ENCODE data around the gene SPATA25. TPM values are rescaled to one million over a fixed set of nuclear protein-coding genes. Genes with fewer than 3 reads are reported as not detected.

SPATA25 gene
- total RNA-seq, 6 experiments from 2014 or later = 0.35 to 0.74 (median 0.47) TPM

GRCh38 chr20:45842169-45842812 is 45.1 kb downstream of the SPATA25 start:
- H3K36me3 Mint-ChIP-seq (ENCODE audit: low read depth) = 0 out of 2 replicates have a peak, but pooled peaks cover 9% of the 10 kb centered on the region
- 0 out of 2 replicates have a peak, but pooled peaks have one; percentile 8 for TF ChIP-seq CTCF (IDR thresholded peaks at IDR 0.05)
- peaks cover 14% of the 10 kb centered on the region for H3K4me1 Mint-ChIP-seq (ENCODE audit: low read depth)
- H3K27ac Mint-ChIP-seq = peak overlapping the region; percentile 66
- no peak overlapping the region for H3K4me3 Mint-ChIP-seq
- peak; percentile 42 for DNase-seq
- H3K9me3 Mint-ChIP-seq = no peaks in the 10 kb centered on the region
- peaks cover 2% of the 10 kb centered on the region; the same call in 1 of the 2 replicates for H3K27me3 Mint-ChIP-seq (ENCODE audit: insufficient read depth)

- peaks cover 2% of the 10 kb centered on the region; the same call in 1 of the 2 replicates for H3K27me3 Mint-ChIP-seq (ENCODE audit: insufficient read depth)
- H3K9me3 Mint-ChIP-seq = no peaks in the 10 kb centered on the region
- peaks cover 21% of the 10 kb centered on the region for H3K4me1 Mint-ChIP-seq (ENCODE audit: low read depth)
- no peak overlapping the region for H3K4me3 Mint-ChIP-seq
- peaks cover 12% of the 10 kb centered on the region; the same call in 1 of the 2 replicates for H3K36me3 Mint-ChIP-seq (ENCODE audit: low read depth)
- no peak overlapping the region for H3K27ac Mint-ChIP-seq
- DNase-seq = no peak
- no peak for TF ChIP-seq CTCF (IDR thresholded peaks at IDR 0.05)
These were observed 45.9 kb downstream of the SPATA25 start for GRCh38 chr20:45841407-45842129.

- Mint-ChIP-seq H3K9me3 (no peaks in the 10 kb centered on the region), H3K4me3 (no peak overlapping the region), H3K4me1 (ENCODE audit: low read depth) (peaks cover 29% of the 10 kb centered on the region), H3K36me3 (ENCODE audit: low read depth) (peaks cover 19% of the 10 kb centered on the region; the same call in 1 of the 2 replicates), H3K27me3 (ENCODE audit: insufficient read depth) (peaks cover 2% of the 10 kb centered on the region; the same call in 1 of the 2 replicates), H3K27ac (no peak overlapping the region)
- TF ChIP-seq CTCF (IDR thresholded peaks at IDR 0.05) = 0 out of 2 replicates have a peak, but pooled peaks have one; percentile 18
- no peak for DNase-seq
These were observed 46.7 kb downstream of the SPATA25 start for GRCh38 chr20:45840700-45841198.

- peaks cover 13% of the 10 kb centered on the region; the same call in 1 of the 2 replicates for H3K36me3 Mint-ChIP-seq (ENCODE audit: low read depth)
- peaks cover 42% of the 10 kb centered on the region for H3K4me1 Mint-ChIP-seq (ENCODE audit: low read depth)
- no peak for TF ChIP-seq CTCF (IDR thresholded peaks at IDR 0.05)
- H3K4me3 Mint-ChIP-seq = no peak overlapping the region; the same call in 1 of the 2 replicates
- DNase-seq = no peak
- no peaks in the 10 kb centered on the region for H3K9me3 Mint-ChIP-seq
- H3K27me3 Mint-ChIP-seq (ENCODE audit: insufficient read depth) = no peaks in the 10 kb centered on the region; the same call in 1 of the 2 replicates
- H3K27ac Mint-ChIP-seq = peak overlapping the region; percentile 69
These were observed 50.6 kb downstream of the SPATA25 start for GRCh38 chr20:45836841-45837240.

Other genes starting within 250 kb of the SPATA25 start
- gene WFDC11, start 217.4 kb downstream of the SPATA25 start, total RNA-seq (2021; fragmentation: NEBNext Ultra II Directional; extraction: Animal tissue kit (Norgen Biotek cat#: 25700)) = not detected
- not detected for gene WFDC13, start 185.6 kb downstream of the SPATA25 start, total RNA-seq (2021; fragmentation: NEBNext Ultra II Directional; extraction: Animal tissue kit (Norgen Biotek cat#: 25700))
- gene WFDC10B, start 182.6 kb downstream of the SPATA25 start, total RNA-seq (2021; fragmentation: NEBNext Ultra II Directional; extraction: Animal tissue kit (Norgen Biotek cat#: 25700)) = not detected
- gene SPINT4, start 165.3 kb downstream of the SPATA25 start, total RNA-seq (2021; fragmentation: NEBNext Ultra II Directional; extraction: Animal tissue kit (Norgen Biotek cat#: 25700)) = not detected
- under 1 TPM in 1 of 6 experiments, not detected in 5; 0.43 TPM for gene WFDC3, start 95.7 kb downstream of the SPATA25 start, total RNA-seq (2021; fragmentation: NEBNext Ultra II Directional; extraction: Animal tissue kit (Norgen Biotek cat#: 25700))
- gene DNTTIP1, start 95.7 kb downstream of the SPATA25 start, total RNA-seq (2021; fragmentation: NEBNext Ultra II Directional; extraction: Animal tissue kit (Norgen Biotek cat#: 25700)) = 10 to 100 TPM; 23.2 to 27.1 (median 25.8) TPM
- 100 to 1,000 TPM in 1 of 6 experiments, 10 to 100 TPM in 5; 42.6 to 101 (median 91.3) TPM for gene UBE2C, start 75.0 kb downstream of the SPATA25 start, total RNA-seq (2021; fragmentation: NEBNext Ultra II Directional; extraction: Animal tissue kit (Norgen Biotek cat#: 25700))
- not detected for gene TNNC2, start 60.3 kb downstream of the SPATA25 start, total RNA-seq (2021; fragmentation: NEBNext Ultra II Directional; extraction: Animal tissue kit (Norgen Biotek cat#: 25700))
- gene SNX21, start 53.8 kb downstream of the SPATA25 start, total RNA-seq (2021; fragmentation: NEBNext Ultra II Directional; extraction: Animal tissue kit (Norgen Biotek cat#: 25700)) = 10 to 100 TPM; 21.9 to 25.1 (median 22.7) TPM
- 10 to 100 TPM; 24.2 to 31.2 (median 26.4) TPM for gene ACOT8, start 30.2 kb downstream of the SPATA25 start, total RNA-seq (2021; fragmentation: NEBNext Ultra II Directional; extraction: Animal tissue kit (Norgen Biotek cat#: 25700))
- 1 to 10 TPM; 2.3 to 4.0 (median 2.7) TPM for gene ZSWIM3, start 30.0 kb downstream of the SPATA25 start, total RNA-seq (2021; fragmentation: NEBNext Ultra II Directional; extraction: Animal tissue kit (Norgen Biotek cat#: 25700))
- gene ZSWIM1, start 6.4 kb downstream of the SPATA25 start, total RNA-seq (2021; fragmentation: NEBNext Ultra II Directional; extraction: Animal tissue kit (Norgen Biotek cat#: 25700)) = 10 to 100 TPM in 4 of 6 experiments, 1 to 10 TPM in 2; 9.8 to 11.7 (median 10.3) TPM
- gene NEURL2, start 3.6 kb upstream of the SPATA25 start, total RNA-seq (2021; fragmentation: NEBNext Ultra II Directional; extraction: Animal tissue kit (Norgen Biotek cat#: 25700)) = 1 to 10 TPM; 1.5 to 2.3 (median 1.9) TPM
- 100 to 1,000 TPM; 133 to 176 (median 155) TPM for gene CTSA, start 3.7 kb upstream of the SPATA25 start, total RNA-seq (2021; fragmentation: NEBNext Ultra II Directional; extraction: Animal tissue kit (Norgen Biotek cat#: 25700))
- 10 to 100 TPM in 5 of 6 experiments, 1 to 10 TPM in 1; 8.3 to 13.6 (median 11.1) TPM for gene PLTP, start 24.5 kb upstream of the SPATA25 start, total RNA-seq (2021; fragmentation: NEBNext Ultra II Directional; extraction: Animal tissue kit (Norgen Biotek cat#: 25700))
- 10 to 100 TPM; 14.8 to 23.1 (median 19.5) TPM for gene PCIF1, start 47.1 kb upstream of the SPATA25 start, total RNA-seq (2021; fragmentation: NEBNext Ultra II Directional; extraction: Animal tissue kit (Norgen Biotek cat#: 25700))
- 10 to 100 TPM; 13.1 to 14.6 (median 13.5) TPM for gene ZNF335, start 84.6 kb upstream of the SPATA25 start, total RNA-seq (2021; fragmentation: NEBNext Ultra II Directional; extraction: Animal tissue kit (Norgen Biotek cat#: 25700))
- not detected for gene MMP9, start 121.3 kb upstream of the SPATA25 start, total RNA-seq (2021; fragmentation: NEBNext Ultra II Directional; extraction: Animal tissue kit (Norgen Biotek cat#: 25700))
- under 1 TPM in 5 of 6 experiments, not detected in 1; 0.18 to 0.82 (median 0.52) TPM for gene SLC12A5, start 141.6 kb upstream of the SPATA25 start, total RNA-seq (2021; fragmentation: NEBNext Ultra II Directional; extraction: Animal tissue kit (Norgen Biotek cat#: 25700))
- 10 to 100 TPM; 15.3 to 25.1 (median 23.2) TPM for gene NCOA5, start 202.3 kb upstream of the SPATA25 start, total RNA-seq (2021; fragmentation: NEBNext Ultra II Directional; extraction: Animal tissue kit (Norgen Biotek cat#: 25700))
- 1 to 10 TPM in 2 of 6 experiments, under 1 TPM in 4; 0.34 to 3.6 (median 0.62) TPM for gene CD40, start 230.7 kb upstream of the SPATA25 start, total RNA-seq (2021; fragmentation: NEBNext Ultra II Directional; extraction: Animal tissue kit (Norgen Biotek cat#: 25700))